ENCODE measurements around the gene RNF144B. TPM values are rescaled to one million over a fixed set of nuclear protein-coding genes. Genes with fewer than 3 reads are reported as not detected.

Gene RNF144B
- total and polyA plus RNA-seq, 2 of the 8 experiments (the other 6 are each of a cell fraction or from before 2014, with no cell fraction given) = 1.8 to 11.2 TPM

DNA sequence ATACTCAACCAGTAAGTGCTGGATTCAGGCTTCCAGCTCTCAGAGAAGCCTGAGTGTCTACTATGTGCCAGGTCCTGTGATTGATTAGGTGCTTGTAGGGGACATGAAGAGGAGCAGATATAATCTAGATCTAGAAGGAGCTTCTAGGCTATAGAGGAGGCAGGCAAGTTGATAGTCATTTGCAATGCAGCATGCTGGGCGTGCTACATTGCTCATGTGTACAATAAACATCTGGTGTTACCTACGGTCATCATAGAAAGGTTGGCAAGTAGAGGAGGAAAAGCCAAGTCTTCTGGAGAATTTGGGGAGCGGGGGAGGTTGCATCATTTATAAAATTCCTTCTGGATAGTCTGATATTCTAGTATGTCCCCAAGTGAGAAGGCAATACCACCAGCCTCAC is 33.2 kb downstream of the RNF144B start:
- Histone ChIP-seq H3K79me1 (ENCODE audit: low read depth, low read length) (no peaks in the 10 kb centered on the region), H3K9ac (replicated peaks in 1 of 4; ENCODE audit: extremely low read depth in 1 of 4, low read depth in 3 of 4, low read length in 3 of 4) (no peak overlapping the region), H3K23ac (ENCODE audit: insufficient read length) (no peak overlapping the region), H2BK15ac (ENCODE audit: low read length) (no peak overlapping the region), H3K36me3 (ENCODE audit: control insufficient read depth in 2 of 4, insufficient read depth in 4 of 4, low read length in 3 of 4) (no peaks in the 10 kb centered on the region), H3K18ac (ENCODE audit: extremely low read depth, low read length) (no peak overlapping the region), H3K56ac (replicated peaks; ENCODE audit: insufficient read length, low read depth, low read length) (no peak overlapping the region), H3K27me3 (replicated peaks in 1 of 4; ENCODE audit: control insufficient read depth in 3 of 4, extremely low read depth in 1 of 4, insufficient read depth in 3 of 4, low read length in 3 of 4) (no peaks in the 10 kb centered on the region), H3K4me3 (ENCODE audit: extremely low read depth in 1 of 4, insufficient read depth in 2 of 4, low read depth in 3 of 4, low read length in 4 of 4) (no peak overlapping the region), H3K4me1 (replicated peaks in 1 of 4; ENCODE audit: control insufficient read depth in 3 of 4, insufficient read depth in 4 of 4, low read length in 3 of 4) (peaks cover 0 to 4% (median 1%) of the 10 kb centered on the region in 4 experiments; a peak in 1 of 7 replicates), H4K91ac (replicated peaks; ENCODE audit: insufficient read length, low read length) (no peak overlapping the region), H4K20me1 (replicated peaks in 1 of 2; ENCODE audit: control insufficient read depth in 1 of 2, insufficient read depth in 2 of 2, low read length in 2 of 2) (no peaks in the 10 kb centered on the region), H2AK5ac (ENCODE audit: low read depth, low read length) (no peak overlapping the region), H2BK12ac (ENCODE audit: low read depth, low read length) (no peak overlapping the region), H3K79me2 (ENCODE audit: control insufficient read depth in 1 of 2, insufficient read depth in 2 of 2, low read length in 2 of 2) (no peaks in the 10 kb centered on the region), H3K14ac (ENCODE audit: insufficient read length) (no peak overlapping the region), H2BK5ac (ENCODE audit: low read depth, low read length) (no peak overlapping the region), H2AFZ (ENCODE audit: low read length) (no peak overlapping the region), H4K5ac (ENCODE audit: insufficient read length, low read depth, low read length) (no peak overlapping the region), H3K9me3 (ENCODE audit: insufficient read depth in 2 of 2, low read depth in 1 of 2, low read length in 1 of 2) (no peaks in the 10 kb centered on the region), H3K23me2 (ENCODE audit: low read depth, low read length) (no peaks in the 10 kb centered on the region), H3K4me2 (ENCODE audit: insufficient read depth in 1 of 2, low read depth in 2 of 2, low read length in 2 of 2) (no peak overlapping the region), H3K27ac (ENCODE audit: low read depth, low read length) (no peak overlapping the region), H2BK120ac (replicated peaks; ENCODE audit: low read depth, low read length) (no peak overlapping the region), H4K8ac (ENCODE audit: extremely low read depth, insufficient read depth, low read length) (no peak overlapping the region), H3K4ac (replicated peaks; ENCODE audit: insufficient read length, low read depth, low read length) (no peak overlapping the region), H2BK20ac (ENCODE audit: low read length) (no peak overlapping the region)
- DNase-seq (ENCODE audit: low read depth in 1 of 2, low spot score in 2 of 2) (no peak), FAIRE-seq (no peak)
- ChIA-PET POLR2A (ENCODE audit: partially characterized antibody) (interaction anchor here (0.5 kb wide), 1 partner anchor 28 kb away, joined by 6 read pairs; no protein-coding TSS in a partner anchor), CTCF (ENCODE audit: partially characterized antibody) (interaction anchor here (0.6 to 0.8 kb wide), 2 partner anchors 38 to 261 kb away, joined by 3 read pairs; no protein-coding TSS in a partner anchor)
- WGBS, 2 experiments (ENCODE audit: extremely low coverage in 1 of 2, insufficient coverage in 1 of 2, insufficient read length in 1 of 2, insufficient replicate concordance in 2 of 2, low coverage in 1 of 2, low lambda C conversion rate in 2 of 2, missing lambda C conversion rate in 1 of 2) = 85% methylated on average over 3 of the region's 3 CpGs; no CpG with 5 or more reads in 1 of the 2 experiments
- TF ChIP-seq EP300 (IDR thresholded peaks at IDR 0.05; ENCODE audit: borderline replicate concordance in 1 of 2, low read depth in 2 of 2, low read length in 2 of 2) = no peak
- TF ChIP-seq POLR2A (IDR thresholded peaks at IDR 0.05; ENCODE audit: control extremely low read depth in 1 of 2, low read depth in 2 of 2, low read length in 2 of 2) = no peak
- no peak for TF ChIP-seq TCF12 (IDR thresholded peaks at IDR 0.05; ENCODE audit: low read depth, low read length)
- TF ChIP-seq RAD21 (IDR thresholded peaks at IDR 0.05 in 1 of 2, conservative IDR thresholded peaks at IDR 0.05 in 1 of 2; ENCODE audit: low read depth in 2 of 2, low read length in 2 of 2) = no peak
- TF ChIP-seq, protein P1, sequence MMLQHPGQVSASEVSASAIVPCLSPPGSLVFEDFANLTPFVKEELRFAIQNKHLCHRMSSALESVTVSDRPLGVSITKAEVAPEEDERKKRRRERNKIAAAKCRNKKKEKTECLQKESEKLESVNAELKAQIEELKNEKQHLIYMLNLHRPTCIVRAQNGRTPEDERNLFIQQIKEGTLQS (IDR thresholded peaks at IDR 0.05; ENCODE audit: insufficient read depth, low read depth, low read length) = no peak
- TF ChIP-seq TEAD4 (IDR thresholded peaks at IDR 0.05; ENCODE audit: low read depth, low read length) = no peak
- no peak for TF ChIP-seq JUND (IDR thresholded peaks at IDR 0.05; ENCODE audit: low read length)
- TF ChIP-seq SP2 (IDR thresholded peaks at IDR 0.05; ENCODE audit: low read length) = no peak
- TF ChIP-seq POU5F1 (IDR thresholded peaks at IDR 0.05; ENCODE audit: low read depth, low read length) = no peak
- no peak for TF ChIP-seq NANOG (IDR thresholded peaks at IDR 0.05; ENCODE audit: insufficient read depth, low read depth, low read length, poor library complexity, severe bottlenecking)
- no peak for TF ChIP-seq TAF1 (IDR thresholded peaks at IDR 0.05; ENCODE audit: low read depth, low read length)
- TF ChIP-seq RXRA (IDR thresholded peaks at IDR 0.05; ENCODE audit: insufficient read depth, low read depth, low read length) = no peak
- TF ChIP-seq, protein P2, sequence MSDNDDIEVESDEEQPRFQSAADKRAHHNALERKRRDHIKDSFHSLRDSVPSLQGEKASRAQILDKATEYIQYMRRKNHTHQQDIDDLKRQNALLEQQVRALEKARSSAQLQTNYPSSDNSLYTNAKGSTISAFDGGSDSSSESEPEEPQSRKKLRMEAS (IDR thresholded peaks at IDR 0.05) = no peak
- no peak for TF ChIP-seq BCL11A (IDR thresholded peaks at IDR 0.05; ENCODE audit: low read depth in 2 of 2, low read length in 2 of 2)

All from H1 (cell line).